HepG2 (cell line): ENCODE measurements around the gene HPS1. TPM values are rescaled to one million over a fixed set of nuclear protein-coding genes. Genes with fewer than 3 reads are reported as not detected.

Experiments
- ATF3 ChIP-seq: sonication (generic); formaldehyde crosslinking; IDR thresholded peaks from 2 replicates; pipeline ENCODE4 v1.4.0; 2020; ENCODE audit warnings: missing genetic modification reagents
- HDAC2 ChIP-seq: sonication (generic); formaldehyde crosslinking; IDR thresholded peaks from 2 replicates; pipeline ENCODE4 v1.4.0; 2020; ENCODE audit warnings: missing genetic modification reagents
- IKZF4 ChIP-seq: sonication (generic); formaldehyde crosslinking; IDR thresholded peaks from 2 replicates; pipeline ENCODE4 v1.5.1; 2020; ENCODE audit warnings: borderline replicate concordance, mild to moderate bottlenecking, low read depth, missing genetic modification reagents; ENCODE audit errors: not compliant biosample characterization
- SIX1 ChIP-seq: sonication (generic); formaldehyde crosslinking; IDR thresholded peaks from 2 replicates; pipeline ENCODE4 v1.4.0; 2020; ENCODE audit warnings: missing genetic modification reagents, borderline replicate concordance
- SPEN ChIP-seq: sonication (generic); formaldehyde crosslinking; IDR thresholded peaks from 2 replicates; pipeline ENCODE4 v1.5.1; 2020; ENCODE audit warnings: low read depth, mild to moderate bottlenecking, missing genetic modification reagents
- ZBTB8A ChIP-seq: sonication (generic); formaldehyde crosslinking; IDR thresholded peaks from 2 replicates; pipeline ENCODE4 v1.4.0; 2020; ENCODE audit warnings: mild to moderate bottlenecking, low read depth, missing genetic modification reagents, borderline replicate concordance
- ZNF143 ChIP-seq: sonication (generic); formaldehyde crosslinking; IDR thresholded peaks from 2 replicates; pipeline ENCODE4 v1.4.0; 2020; ENCODE audit warnings: missing genetic modification reagents
- ZNF276 ChIP-seq: sonication (generic); formaldehyde crosslinking; IDR thresholded peaks from 2 replicates; pipeline ENCODE4 v1.4.0; 2020; ENCODE audit warnings: mild to moderate bottlenecking, low read depth, missing genetic modification reagents
- ZNF850 ChIP-seq: sonication (generic); formaldehyde crosslinking; conservative IDR thresholded peaks from 2 replicates; pipeline ENCODE4 v1.9.0; 2021; ENCODE audit warnings: mild to moderate bottlenecking, missing genetic modification reagents
- ZNF891 ChIP-seq: sonication (generic); formaldehyde crosslinking; IDR thresholded peaks from 2 replicates; pipeline ENCODE4 v1.5.0; 2020; ENCODE audit warnings: mild to moderate bottlenecking, missing genetic modification reagents
- polyA plus RNA-seq, 8 experiments: library from polyadenylated mRNA; depleted of rRNA in 3 of 8; stranded (reverse) in 7 of 8; unstranded in 1 of 8; fragments of >200 nt; fragmentation: Illumina TruSeq in 4 of 8; extraction: Trizol in 4 of 8; gene quantifications; 2 replicates each; pipeline versions ENCODE4 v1.2.1 to v1.2.3, GENCODE V29; 2011 to 2016; ENCODE audit warnings: low read depth in 4 of 8, missing spikeins in 1 of 8, mixed read lengths in 1 of 8; ENCODE audit not compliant: insufficient read depth in 1 of 8
- total RNA-seq, 5 experiments: library from RNA; depleted of rRNA; stranded (reverse); fragments of >200 nt; fragmentation: Illumina TruSeq; extraction: Trizol; gene quantifications; 2 replicates each; pipeline ENCODE4 v1.2.3, GENCODE V29; 2016; ENCODE audit warnings: low read depth in 1 of 5
- TF ChIP-seq, protein P1 (sequence below): sonication (generic); formaldehyde crosslinking; IDR thresholded peaks from 2 replicates; pipeline ENCODE4 v1.8.0; 2022; ENCODE audit warnings: missing genetic modification reagents, mild to moderate bottlenecking, moderate library complexity, borderline replicate concordance

HPS1 gene
- total and polyA plus RNA-seq, 2 of the 13 experiments (the other 11 are each of a cell fraction or from before 2014, with no cell fraction given), result 24.6 to 25.8 TPM

DNA sequence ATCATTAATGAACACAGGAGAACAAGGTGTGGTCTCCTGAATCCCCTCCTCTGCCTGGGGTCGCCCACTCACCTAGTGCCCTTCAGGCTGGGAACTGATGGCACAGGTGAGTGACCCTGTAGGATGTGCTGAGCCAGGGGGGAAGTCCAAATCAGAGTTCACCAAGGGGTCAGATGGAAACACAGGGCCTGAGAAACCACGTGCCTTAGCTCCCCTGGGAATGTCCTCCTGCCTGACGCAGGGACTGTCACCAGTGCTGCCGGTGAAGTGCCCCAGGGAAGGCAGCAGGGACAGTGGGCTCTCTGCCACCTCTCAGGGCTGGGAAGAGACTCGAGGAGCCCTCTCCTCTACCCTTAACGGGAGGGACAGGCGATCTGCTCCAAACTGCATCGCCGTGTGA, 25.9 kb downstream of the HPS1 start (continued):
- TF ChIP-seq ZNF143 (CRISPR knock-in tag) (no peak), SIX1 (CRISPR knock-in tag) (no peak), ZNF891 (CRISPR knock-in tag) (no peak), ZBTB8A (no peak), ATF3 (CRISPR knock-in tag) (no peak), SPEN (no peak), HDAC2 (CRISPR knock-in tag) (no peak), ZNF850 (CRISPR knock-in tag) (no peak), IKZF4 (CRISPR knock-in tag) (no peak), ZNF276 (CRISPR knock-in tag) (no peak)
- TF ChIP-seq, protein P1, sequence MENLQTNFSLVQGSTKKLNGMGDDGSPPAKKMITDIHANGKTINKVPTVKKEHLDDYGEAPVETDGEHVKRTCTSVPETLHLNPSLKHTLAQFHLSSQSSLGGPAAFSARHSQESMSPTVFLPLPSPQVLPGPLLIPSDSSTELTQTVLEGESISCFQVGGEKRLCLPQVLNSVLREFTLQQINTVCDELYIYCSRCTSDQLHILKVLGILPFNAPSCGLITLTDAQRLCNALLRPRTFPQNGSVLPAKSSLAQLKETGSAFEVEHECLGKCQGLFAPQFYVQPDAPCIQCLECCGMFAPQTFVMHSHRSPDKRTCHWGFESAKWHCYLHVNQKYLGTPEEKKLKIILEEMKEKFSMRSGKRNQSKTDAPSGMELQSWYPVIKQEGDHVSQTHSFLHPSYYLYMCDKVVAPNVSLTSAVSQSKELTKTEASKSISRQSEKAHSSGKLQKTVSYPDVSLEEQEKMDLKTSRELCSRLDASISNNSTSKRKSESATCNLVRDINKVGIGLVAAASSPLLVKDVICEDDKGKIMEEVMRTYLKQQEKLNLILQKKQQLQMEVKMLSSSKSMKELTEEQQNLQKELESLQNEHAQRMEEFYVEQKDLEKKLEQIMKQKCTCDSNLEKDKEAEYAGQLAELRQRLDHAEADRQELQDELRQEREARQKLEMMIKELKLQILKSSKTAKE (CRISPR knock-in tag), result no peak
- TF ChIP-seq, all 625 proteins: peak for 0
